ENCODE data around the gene C2CD3. TPM values are rescaled to one million over a fixed set of nuclear protein-coding genes. Genes with fewer than 3 reads are reported as not detected.

C2CD3 gene
- total and polyA plus RNA-seq, 2 of the 4 experiments (the other 2 are of a cell fraction) = 11.1 to 19.2 TPM

- TF ChIP-seq MAZ (IDR thresholded peaks at IDR 0.05; ENCODE audit: borderline replicate concordance, low read depth, low read length) (no peak), SMC3 (IDR thresholded peaks at IDR 0.05; ENCODE audit: low read depth, low read length) (no peak), MAFK (IDR thresholded peaks at IDR 0.05; ENCODE audit: low read depth, low read length) (no peak), BHLHE40 (IDR thresholded peaks at IDR 0.05; ENCODE audit: low read depth, low read length) (no peak), RAD21 (IDR thresholded peaks at IDR 0.05; ENCODE audit: low read length) (no peak), RCOR1 (IDR thresholded peaks at IDR 0.05; ENCODE audit: insufficient replicate concordance, low read length) (no peak), FOS (IDR thresholded peaks at IDR 0.05; ENCODE audit: low read depth, low read length) (no peak), MXI1 (IDR thresholded peaks at IDR 0.05; ENCODE audit: borderline replicate concordance, low read depth, low read length) (no peak)
- intact Hi-C loops (cut with micrococcal nuclease) (no loop called here), dilution Hi-C loops (cut with HindIII; ENCODE audit: low sequenced_read_pairs, unreplicated experiment) (no loop called here), in situ Hi-C loops (cut with MboI; ENCODE audit: low sequenced_read_pairs) (no loop called here)
- Histone ChIP-seq H4K20me1 (ENCODE audit: insufficient read depth, low read length) (no peaks in the 10 kb centered on the region), H3K27me3 (ENCODE audit: control insufficient read depth, insufficient read depth, low read length) (no peaks in the 10 kb centered on the region), H4K91ac (ENCODE audit: insufficient read depth, low read depth, low read length) (no peak overlapping the region), H3K79me1 (ENCODE audit: low read depth in 1 of 2, low read length in 2 of 2) (no peaks in the 10 kb centered on the region; a peak in 1 of 4 replicates), H3K14ac (replicated peaks; ENCODE audit: low read depth, low read length) (no peak overlapping the region), H3K4me2 (ENCODE audit: low read depth, low read length) (no peak overlapping the region), H2BK5ac (ENCODE audit: low read depth, low read length, poor library complexity, severe bottlenecking) (no peak overlapping the region), H3K23ac (ENCODE audit: low read depth, low read length) (no peak overlapping the region), H2BK15ac (ENCODE audit: low read depth, low read length) (no peak overlapping the region), H3K4me3 (ENCODE audit: insufficient read depth, low read depth, low read length) (no peak overlapping the region), H4K8ac (ENCODE audit: low read depth in 2 of 2, low read length in 2 of 2) (no peak overlapping the region), H3K27ac (ENCODE audit: insufficient read depth, low read length) (no peak overlapping the region), H3K9me1 (ENCODE audit: insufficient read depth, low read length) (0 out of 2 replicates have a peak, but pooled peaks cover 5% of the 10 kb centered on the region), H3K4me1 (ENCODE audit: control insufficient read depth, insufficient read depth, low read length) (no peaks in the 10 kb centered on the region; the same call in 1 of the 2 replicates), H2AK5ac (ENCODE audit: low read depth, low read length) (no peak overlapping the region), H3K9me3 (ENCODE audit: control insufficient read depth, insufficient read depth, low read length) (no peaks in the 10 kb centered on the region), H3K56ac (ENCODE audit: extremely low read depth, insufficient read depth, low read length) (no peak overlapping the region), H3K18ac (ENCODE audit: low read depth, low read length) (no peak overlapping the region), H4K5ac (ENCODE audit: low read depth, low read length) (no peak overlapping the region), H2AK9ac (replicated peaks; ENCODE audit: low read depth, low read length, poor library complexity) (no peak overlapping the region), H3K9ac (ENCODE audit: low read depth, low read length) (no peak overlapping the region), H2AFZ (replicated peaks; ENCODE audit: low read length, poor library complexity) (no peak overlapping the region), H2BK20ac (ENCODE audit: low read depth, low read length) (no peak overlapping the region), H2BK120ac (ENCODE audit: low read depth, low read length) (no peak overlapping the region), H3K36me3 (ENCODE audit: control insufficient read depth, insufficient read depth, low read length) (peaks cover 10% of the 10 kb centered on the region), H3K4ac (ENCODE audit: low read depth, low read length) (no peak overlapping the region)
- ATAC-seq (ENCODE audit: low read depth) (no peak), DNase-seq (no peak)
- WGBS, 2 experiments (ENCODE audit: extremely low coverage in 2 of 2, insufficient read length in 1 of 2) = 80% methylated on average over 1 of the region's 1 CpG; no CpG with 5 or more reads in 1 of the 2 experiments
- BruUV-seq (replicated peaks) = no TSS peak
- POLR2A ChIA-PET (ENCODE audit: unreplicated experiment) = no interaction called here
- CTCF ChIA-PET = no interaction called here
Measured at GRCh38 chr11:74072721-74073120, 98.1 kb downstream of the C2CD3 start.
